ENCODE data around the gene LDHAL6B.

LDHAL6B gene

DNA sequence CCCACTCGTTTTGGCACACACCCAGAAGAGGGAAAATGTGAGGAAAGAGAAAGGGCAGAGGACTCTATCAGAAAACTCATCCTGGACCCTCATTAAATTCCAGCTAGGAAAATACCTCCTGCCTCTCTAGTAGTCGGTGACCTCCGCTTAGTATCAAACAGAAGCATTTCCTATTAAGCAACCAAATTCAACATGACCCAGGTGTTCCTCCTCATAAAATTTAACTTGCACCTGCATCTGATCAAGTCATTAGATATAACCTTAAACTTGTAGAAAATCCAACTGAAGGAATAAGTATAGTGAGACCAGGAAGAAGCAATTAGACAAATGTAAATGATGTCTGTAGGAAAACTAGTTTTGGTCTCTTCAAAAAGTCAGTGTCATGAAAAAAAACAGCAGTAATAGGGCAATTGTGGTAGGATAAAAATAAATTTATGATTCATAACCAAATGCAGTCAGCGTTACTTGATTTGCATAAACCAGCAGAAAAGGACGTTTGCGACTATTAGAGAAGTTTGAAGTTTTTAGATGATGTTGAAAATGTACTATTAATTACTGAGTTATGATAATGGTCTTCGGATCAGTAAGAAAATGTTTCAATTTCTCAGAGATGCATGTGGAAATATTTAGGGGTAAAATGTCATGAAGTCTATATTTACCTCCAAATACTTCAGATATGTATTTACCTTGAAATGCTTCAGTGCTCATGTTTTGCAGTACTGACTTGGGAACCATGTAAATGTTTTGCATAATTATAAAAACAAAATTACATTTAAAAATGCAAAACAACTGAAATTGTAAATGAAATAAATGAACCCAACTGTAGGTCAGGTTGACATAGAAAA, 44.6 kb downstream of the LDHAL6B start:
- DNase-seq: no peak

DNA sequence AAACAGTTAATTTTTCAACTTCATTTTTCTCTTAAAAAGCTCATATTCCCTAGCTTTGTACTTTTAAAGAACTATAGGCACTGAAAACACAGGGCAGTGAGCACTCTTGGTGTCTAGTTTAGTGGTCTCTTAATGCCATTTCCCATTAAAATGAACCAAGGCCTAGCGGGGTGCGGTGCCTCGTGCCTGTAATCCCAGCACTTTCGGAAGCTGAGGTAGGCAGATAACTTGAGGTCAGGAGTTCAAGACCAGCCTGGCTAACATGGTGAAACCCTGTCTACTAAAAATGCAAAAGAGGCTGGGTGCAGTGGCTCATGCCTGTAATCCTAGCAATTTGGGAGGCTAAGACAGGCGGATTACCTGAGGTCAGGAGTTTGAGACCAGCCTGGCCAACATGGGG, 45.5 kb downstream of the LDHAL6B start:
- no peak for DNase-seq

DNA sequence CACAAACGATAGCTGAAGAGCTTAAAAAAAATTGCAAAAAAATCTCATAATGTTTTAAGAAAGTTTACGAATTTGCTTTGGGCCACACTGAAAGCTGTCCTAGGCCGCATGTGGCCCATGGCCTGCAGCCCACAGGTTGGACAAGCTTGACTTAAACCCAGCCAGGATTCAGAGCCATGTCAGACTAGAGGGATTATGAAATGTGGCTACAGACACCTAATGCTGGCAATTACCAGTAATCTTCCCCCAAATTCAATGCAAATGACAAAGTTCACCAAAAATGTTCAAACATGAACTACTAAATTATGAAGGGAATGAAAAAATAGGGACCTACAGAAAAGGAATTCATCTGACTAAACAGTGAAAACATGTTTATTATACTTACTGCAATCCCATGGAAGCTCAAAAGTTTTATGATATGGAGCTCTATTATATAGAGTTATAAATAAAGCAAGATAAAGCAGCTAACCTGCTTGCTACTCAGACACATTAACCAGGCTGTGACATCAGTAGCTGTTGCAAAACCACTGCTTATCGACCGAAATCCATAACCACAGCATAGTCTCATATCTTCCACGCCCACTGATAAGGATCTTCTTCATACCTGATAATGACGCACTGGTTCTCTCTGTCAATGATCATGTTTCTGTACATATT, 49.2 kb downstream of the LDHAL6B start:
- no peak for DNase-seq

DNA sequence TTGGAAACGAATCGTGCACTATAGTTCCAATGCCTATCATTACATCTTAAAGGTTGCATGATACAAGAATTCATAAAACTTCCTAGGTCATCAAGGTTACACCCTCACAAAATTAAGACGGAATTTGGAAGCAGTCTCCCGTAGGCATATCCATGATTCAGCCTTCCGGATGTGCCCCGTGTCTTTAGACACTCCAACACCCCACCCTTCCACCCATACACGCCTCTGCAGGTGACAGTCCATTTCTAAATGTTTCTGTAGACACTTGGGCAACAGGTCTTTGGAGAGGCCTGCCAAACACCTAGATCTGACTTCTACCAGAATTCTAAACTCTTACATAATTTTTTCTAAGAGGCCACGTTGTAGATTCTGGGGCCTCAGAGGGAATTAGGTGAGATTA, 49.8 kb downstream of the LDHAL6B start:
- DNase-seq: no peak

DNA sequence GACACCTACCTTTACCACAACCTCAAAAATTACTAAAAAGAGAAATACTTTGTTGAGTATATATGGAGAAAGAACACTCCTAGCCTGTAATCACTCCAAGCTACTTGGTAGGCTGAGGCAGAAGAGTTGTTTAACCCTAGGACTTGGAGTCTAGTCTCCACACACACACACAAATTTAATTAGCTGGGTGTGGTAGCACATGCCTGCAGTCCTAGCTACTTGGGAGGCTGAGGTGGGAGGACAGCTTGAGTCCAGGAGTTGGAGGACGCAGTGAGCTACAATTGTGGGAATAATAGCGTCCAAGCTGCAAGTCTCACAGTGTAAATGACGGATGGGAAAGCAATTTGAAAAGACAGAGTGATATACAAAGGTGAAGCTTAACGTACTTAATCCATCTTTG, 50.5 kb downstream of the LDHAL6B start:
- no peak for DNase-seq

All from right kidney (tissue), 1 donor.